GM23338 (cell line): ENCODE measurements around the gene FMN2. TPM values are rescaled to one million over a fixed set of nuclear protein-coding genes. Genes with fewer than 3 reads are reported as not detected.

Experiments used
- ATAC-seq: fragments of 200-7000 bp; cut with Tn5 transposase; 3 replicates; pipeline ENCODE4 v1.9.1; 2020
- DNase-seq: peaks from one replicate; pipeline ENCODE4 v3.0.0-alpha.2; 2015; ENCODE audit warnings: low spot score
- H2AFZ ChIP-seq: fragments of 200-600 bp; sonication (generic); 2 replicates; pipeline ENCODE4 v1.8.0; 2016; ENCODE audit warnings: antibody characterized with exemption, mild to moderate bottlenecking, moderate library complexity
- H3F3A ChIP-seq: fragments of 200-600 bp; sonication (generic); replicated peaks from 2 replicates; pipeline ENCODE4 v1.8.0; 2017; ENCODE audit warnings: antibody characterized with exemption, mixed run types, low read depth
- H3K27ac ChIP-seq: fragments of 200-600 bp; sonication (generic); 2 replicates; pipeline ENCODE4 v1.6.1; 2016; ENCODE audit warnings: low read depth
- H3K27me3 ChIP-seq: fragments of 200-600 bp; sonication (generic); 2 replicates; pipeline ENCODE4 v1.8.0; 2016; ENCODE audit warnings: mild to moderate bottlenecking, mixed run types, moderate library complexity; ENCODE audit not compliant: insufficient read depth
- H3K36me3 ChIP-seq: fragments of 200-600 bp; sonication (generic); 2 replicates; pipeline ENCODE4 v1.8.0; 2016; ENCODE audit warnings: mild to moderate bottlenecking; ENCODE audit not compliant: insufficient read depth
- H3K4me1 ChIP-seq: fragments of 200-600 bp; sonication (generic); 2 replicates; pipeline ENCODE4 v1.8.0; 2016; ENCODE audit warnings: mild to moderate bottlenecking, moderate library complexity; ENCODE audit not compliant: insufficient read depth
- H3K4me2 ChIP-seq: fragments of 200-600 bp; sonication (generic); 2 replicates; pipeline ENCODE4 v1.7.1; 2017; ENCODE audit warnings: mixed run types
- H3K4me3 ChIP-seq: fragments of 200-600 bp; sonication (generic); 2 replicates; pipeline ENCODE4 v1.6.1; 2016; ENCODE audit warnings: mixed run types
- H3K79me2 ChIP-seq: fragments of 200-600 bp; sonication (generic); replicated peaks from 2 replicates; pipeline ENCODE4 v1.8.0; 2017; ENCODE audit warnings: mild to moderate bottlenecking; ENCODE audit not compliant: insufficient read depth
- H3K9me2 ChIP-seq: fragments of 200-600 bp; sonication (generic); 2 replicates; pipeline ENCODE4 v1.8.0; 2017; ENCODE audit not compliant: insufficient read depth
- H4K20me1 ChIP-seq: fragments of 200-600 bp; sonication (generic); replicated peaks from 2 replicates; pipeline ENCODE4 v1.8.0; 2017; ENCODE audit warnings: mild to moderate bottlenecking; ENCODE audit not compliant: insufficient read depth
- H3K27ac Mint-ChIP-seq: 2 replicates; pipeline ENCODE4 v1.8.0; 2020; ENCODE audit warnings: inconsistent platforms, mild to moderate bottlenecking, moderate library complexity, mixed read lengths
- H3K27me3 Mint-ChIP-seq: 3 replicates; pipeline ENCODE4 v1.8.0; 2022; ENCODE audit warnings: low read depth, mild to moderate bottlenecking, moderate library complexity, mixed read lengths, inconsistent platforms; ENCODE audit not compliant: insufficient read depth, poor library complexity
- H3K36me3 Mint-ChIP-seq: 3 replicates; pipeline ENCODE4 v1.8.0; 2021; ENCODE audit warnings: low read depth, mild to moderate bottlenecking, inconsistent platforms, moderate library complexity, mixed read lengths
- H3K4me1 Mint-ChIP-seq: 3 replicates; pipeline ENCODE4 v1.8.0; 2020; ENCODE audit warnings: mild to moderate bottlenecking, inconsistent platforms, mixed read lengths
- H3K4me3 Mint-ChIP-seq: 3 replicates; pipeline ENCODE4 v1.8.0; 2021; ENCODE audit warnings: moderate library complexity, mild to moderate bottlenecking, inconsistent platforms, mixed read lengths
- H3K9me3 Mint-ChIP-seq: 3 replicates; pipeline ENCODE4 v1.8.0; 2020; ENCODE audit warnings: moderate library complexity, mild to moderate bottlenecking, inconsistent platforms, mixed read lengths
- CREB1 ChIP-seq: fragments of 250-450 bp; sonication (Bioruptor Pico); IDR thresholded peaks from 2 replicates; pipeline ENCODE4 v1.5.0; 2020; ENCODE audit warnings: low read depth, mild to moderate bottlenecking, moderate library complexity
- CTCF ChIP-seq, 2 experiments: fragments of 200-600 bp in 1 of 2; sonication (generic) in 1 of 2; conservative IDR thresholded peaks; 2 replicates each; pipeline versions ENCODE4 v1.5.1 to v1.6.1; 2016 to 2017; ENCODE audit warnings: antibody characterized with exemption in 2 of 2, low read depth in 2 of 2, mild to moderate bottlenecking in 2 of 2, moderate library complexity in 1 of 2
- EZH2 ChIP-seq: fragments of 200-600 bp; sonication (generic); IDR thresholded peaks from one replicate; pipeline ENCODE4 v1.8.0; 2017; ENCODE audit warnings: antibody characterized with exemption, mild to moderate bottlenecking, low read depth; ENCODE audit not compliant: unreplicated experiment
- EZH2phosphoT487 ChIP-seq: fragments of 200-600 bp; sonication (generic); IDR thresholded peaks from one replicate; pipeline ENCODE4 v1.8.1; 2018; ENCODE audit warnings: antibody characterized with exemption; ENCODE audit not compliant: unreplicated experiment
- JUNB ChIP-seq: IDR thresholded peaks from one replicate; pipeline ENCODE4 v1.6.1; 2016; ENCODE audit warnings: antibody characterized with exemption; ENCODE audit not compliant: unreplicated experiment
- NANOG ChIP-seq: IDR thresholded peaks from 2 replicates; pipeline ENCODE4 v1.6.1; 2016; ENCODE audit warnings: antibody characterized with exemption, borderline replicate concordance
- POLR2AphosphoS5 ChIP-seq: IDR thresholded peaks from 2 replicates; pipeline ENCODE4 v1.6.1; 2016; ENCODE audit warnings: antibody characterized with exemption, low read depth
- REST ChIP-seq: IDR thresholded peaks from one replicate; pipeline ENCODE4 v1.6.1; 2018; ENCODE audit warnings: antibody characterized with exemption; ENCODE audit not compliant: unreplicated experiment
- STAT1 ChIP-seq: IDR thresholded peaks from one replicate; pipeline ENCODE4 v1.6.1; 2016; ENCODE audit warnings: antibody characterized with exemption; ENCODE audit not compliant: unreplicated experiment
- ZNF114 ChIP-seq: fragments of 250-450 bp; sonication (Bioruptor Pico); IDR thresholded peaks from 2 replicates; pipeline ENCODE4 v1.5.0; 2020; ENCODE audit warnings: mild to moderate bottlenecking, moderate library complexity
- ZNF331 ChIP-seq: fragments of 250-450 bp; sonication (Bioruptor Pico); IDR thresholded peaks from 2 replicates; pipeline ENCODE4 v1.5.0; 2020; ENCODE audit warnings: low read depth, mild to moderate bottlenecking, moderate library complexity
- ZNF462 ChIP-seq: fragments of 250-450 bp; sonication (Bioruptor Pico); IDR thresholded peaks from 2 replicates; pipeline ENCODE4 v1.5.0; 2020; ENCODE audit warnings: mild to moderate bottlenecking, moderate library complexity
- polyA plus RNA-seq: library from polyadenylated mRNA; unstranded; fragments of >200 nt; fragmentation: Nextera tagmentation; extraction: Ambion mirVana; gene quantifications from 2 replicates; pipeline ENCODE4 v1.2.1, GENCODE V29; 2016
- total RNA-seq: library from RNA; depleted of rRNA; stranded (reverse); fragments of >200 nt; shearing (Covaris generic); gene quantifications from 2 replicates; pipeline ENCODE4 v1.2.3, GENCODE V29; 2014
- TF ChIP-seq, protein P1 (sequence below): IDR thresholded peaks from 2 replicates; pipeline ENCODE4 v1.6.1; 2016; ENCODE audit warnings: antibody characterized with exemption

Gene FMN2
- total and polyA plus RNA-seq, 2 experiments from 2014 or later, result 1.5 to 2.5 TPM

DNA sequence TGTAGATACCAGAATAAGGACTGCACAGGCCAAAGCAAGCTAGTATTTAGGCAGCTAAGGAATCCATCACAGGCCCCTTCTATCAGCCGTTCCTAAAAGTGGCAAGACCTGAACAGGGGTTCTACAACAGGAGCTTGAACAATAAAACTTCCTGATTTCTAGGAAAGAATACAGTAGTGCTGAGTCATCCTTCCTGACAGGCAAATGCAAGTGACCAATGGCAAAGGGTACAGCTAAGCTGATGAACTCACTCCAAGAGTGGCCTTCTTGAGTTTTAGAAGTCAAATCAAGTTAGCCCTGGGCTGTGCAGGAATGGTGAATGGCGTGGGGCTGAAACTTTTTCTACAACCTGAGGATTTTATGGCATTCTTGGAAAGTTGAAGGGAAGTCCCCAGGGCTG is 407.3 kb downstream of the FMN2 start:
- Histone ChIP-seq H3K4me3 (no peak overlapping the region), H3K27ac (no peak overlapping the region), H3K4me2 (no peak overlapping the region), H3K27me3 (no peaks in the 10 kb centered on the region), H3K4me1 (no peaks in the 10 kb centered on the region), H4K20me1 (no peaks in the 10 kb centered on the region), H3K9me2 (peaks cover 4% of the 10 kb centered on the region), H3F3A (0 out of 2 replicates have a peak, but pooled peaks cover under 1% of the 10 kb centered on the region), H2AFZ (peak overlapping the region; percentile 81), H3K36me3 (no peaks in the 10 kb centered on the region), H3K79me2 (no peaks in the 10 kb centered on the region)
- Mint-ChIP-seq H3K9me3 (no peaks in the 10 kb centered on the region), H3K4me3 (no peak overlapping the region), H3K4me1 (no peaks in the 10 kb centered on the region), H3K27ac (no peak overlapping the region), H3K36me3 (no peaks in the 10 kb centered on the region), H3K27me3 (no peaks in the 10 kb centered on the region)
- no peak for DNase-seq
- TF ChIP-seq, protein P1, sequence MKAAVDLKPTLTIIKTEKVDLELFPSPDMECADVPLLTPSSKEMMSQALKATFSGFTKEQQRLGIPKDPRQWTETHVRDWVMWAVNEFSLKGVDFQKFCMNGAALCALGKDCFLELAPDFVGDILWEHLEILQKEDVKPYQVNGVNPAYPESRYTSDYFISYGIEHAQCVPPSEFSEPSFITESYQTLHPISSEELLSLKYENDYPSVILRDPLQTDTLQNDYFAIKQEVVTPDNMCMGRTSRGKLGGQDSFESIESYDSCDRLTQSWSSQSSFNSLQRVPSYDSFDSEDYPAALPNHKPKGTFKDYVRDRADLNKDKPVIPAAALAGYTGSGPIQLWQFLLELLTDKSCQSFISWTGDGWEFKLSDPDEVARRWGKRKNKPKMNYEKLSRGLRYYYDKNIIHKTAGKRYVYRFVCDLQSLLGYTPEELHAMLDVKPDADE, result no peak
- TF ChIP-seq EZH2 (no peak), POLR2AphosphoS5 (no peak), REST (no peak), CTCF (conservative IDR thresholded peaks at IDR 0.05; ENCODE audit: low read depth in 2 of 2) (no peak), JUNB (no peak), ZNF331 (CRISPR knock-in tag) (no peak), EZH2phosphoT487 (no peak), CREB1 (no peak), ZNF114 (no peak), ZNF462 (CRISPR knock-in tag) (no peak), NANOG (no peak), STAT1 (no peak)
- no peak for ATAC-seq
